DND-41 (cell line): ENCODE results near the gene RNF220.

Experiments used
- CTCF ChIP-seq: IDR thresholded peaks from 2 replicates; pipeline ENCODE4 v1.5.1; 2012; ENCODE audit warnings: borderline replicate concordance, low read length, moderate library complexity, mild to moderate bottlenecking; ENCODE audit not compliant: poor library complexity, severe bottlenecking; ENCODE audit errors: extremely low read depth
- EZH2 ChIP-seq: IDR thresholded peaks from 3 replicates; pipeline ENCODE4 v1.6.1; 2012; ENCODE audit warnings: borderline replicate concordance, low read depth, mild to moderate bottlenecking, moderate library complexity, low read length, inconsistent platforms; ENCODE audit not compliant: severe bottlenecking

DNA sequence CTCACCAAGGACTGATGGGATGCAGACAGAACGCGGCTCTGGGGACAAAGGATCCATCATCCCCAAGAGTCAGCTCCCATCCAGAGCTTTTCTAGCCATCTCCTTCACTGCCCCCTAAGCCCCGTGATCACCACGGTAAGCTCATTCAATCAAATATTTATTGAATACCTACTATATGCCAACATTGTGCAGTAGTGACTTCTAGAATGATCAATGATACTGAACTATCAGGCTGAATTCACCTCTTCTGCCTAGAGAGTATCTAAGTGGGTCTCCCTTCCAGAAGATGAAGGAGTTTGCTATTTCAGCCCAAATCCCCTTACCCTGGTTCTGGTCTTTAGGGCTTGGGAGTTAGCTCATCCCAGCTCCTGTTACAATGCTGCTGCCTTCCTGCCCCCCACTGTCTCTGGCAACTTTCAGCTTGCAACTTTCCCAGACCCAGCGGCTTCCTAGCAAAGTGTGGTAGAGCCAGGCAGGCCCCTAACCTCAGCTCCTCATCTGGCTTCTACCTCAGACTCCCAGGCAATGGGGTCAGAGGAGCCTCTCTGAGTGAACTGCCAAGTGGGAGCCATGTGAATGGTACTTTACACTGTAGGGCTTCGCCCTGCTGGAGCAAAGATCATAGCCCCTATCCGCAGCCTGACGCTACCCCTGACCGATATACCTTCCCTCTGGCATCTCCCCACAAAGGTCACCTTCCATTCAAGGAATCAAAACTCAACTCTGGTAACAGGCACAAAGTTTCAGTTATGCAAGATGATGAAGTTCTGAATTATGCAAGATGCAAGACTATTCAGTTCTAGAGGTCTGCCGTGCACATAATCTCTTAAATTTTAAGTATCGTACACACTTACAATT is 248.3 kb downstream of the RNF220 start:
- TF ChIP-seq CTCF (no peak), EZH2 (no peak)
